MM.1S (cell line): ENCODE measurements around the gene APBB2.

Source experiments
- DNase-seq: peaks from one replicate; pipeline ENCODE4 v3.0.0-alpha.2; 2015
- H2AFZ ChIP-seq: fragments of 300-600 bp; sonication (generic); 2 replicates; pipeline ENCODE4 v1.6.0; 2016; ENCODE audit warnings: antibody characterized with exemption, low read length
- H3F3A ChIP-seq: fragments of 300-600 bp; sonication (generic); 2 replicates; pipeline ENCODE4 v1.6.1; 2016; ENCODE audit warnings: mild to moderate bottlenecking, antibody characterized with exemption, low read length, moderate library complexity, mixed read lengths; ENCODE audit not compliant: insufficient read depth
- H3K27ac ChIP-seq: fragments of 300-600 bp; sonication (generic); 2 replicates; pipeline ENCODE4 v1.5.1; 2016; ENCODE audit warnings: mild to moderate bottlenecking, low read length
- H3K27me3 ChIP-seq: fragments of 300-600 bp; sonication (generic); replicated peaks from 2 replicates; pipeline ENCODE4 v1.6.0; 2016; ENCODE audit warnings: low read length; ENCODE audit not compliant: insufficient read depth
- H3K36me3 ChIP-seq: fragments of 300-600 bp; sonication (generic); replicated peaks from 2 replicates; pipeline ENCODE4 v1.6.1; 2016; ENCODE audit warnings: mild to moderate bottlenecking, low read length, mixed read lengths; ENCODE audit not compliant: insufficient read depth
- H3K4me1 ChIP-seq: fragments of 300-600 bp; sonication (generic); 2 replicates; pipeline ENCODE4 v1.6.1; 2016; ENCODE audit warnings: low read length, mixed read lengths
- H3K4me2 ChIP-seq: fragments of 300-600 bp; sonication (generic); 2 replicates; pipeline ENCODE4 v1.6.0; 2016; ENCODE audit warnings: low read depth, low read length
- H3K4me3 ChIP-seq: fragments of 300-600 bp; sonication (generic); 2 replicates; pipeline ENCODE4 v1.5.1; 2016; ENCODE audit warnings: low read length, mixed read lengths
- H3K79me2 ChIP-seq: fragments of 300-600 bp; sonication (generic); 2 replicates; pipeline ENCODE4 v1.6.1; 2016; ENCODE audit warnings: mixed run types, low read length, mixed read lengths
- H3K9ac ChIP-seq: fragments of 300-600 bp; sonication (generic); 2 replicates; pipeline ENCODE4 v1.6.1; 2016; ENCODE audit warnings: low read length, mixed read lengths
- H3K9me2 ChIP-seq: fragments of 300-600 bp; sonication (generic); replicated peaks from 2 replicates; pipeline ENCODE4 v1.6.1; 2016; ENCODE audit warnings: mild to moderate bottlenecking, low read length, mixed read lengths; ENCODE audit not compliant: insufficient read depth
- H3K9me3 ChIP-seq: fragments of 300-600 bp; sonication (generic); replicated peaks from 2 replicates; pipeline ENCODE4 v1.6.1; 2016; ENCODE audit warnings: mild to moderate bottlenecking, low read length, mixed read lengths; ENCODE audit not compliant: insufficient read depth
- H4K20me1 ChIP-seq: fragments of 300-600 bp; sonication (generic); 2 replicates; pipeline ENCODE4 v1.6.1; 2016; ENCODE audit warnings: mild to moderate bottlenecking, low read length, moderate library complexity, mixed read lengths; ENCODE audit not compliant: insufficient read depth
- CTCF ChIP-seq: fragments of 300-600 bp; sonication (generic); IDR thresholded peaks from 2 replicates; pipeline ENCODE4 v1.5.1; 2016; ENCODE audit warnings: antibody characterized with exemption, low read length, mixed read lengths
- EZH2 ChIP-seq: fragments of 300-600 bp; sonication (generic); optimal IDR thresholded peaks from 2 replicates; pipeline ENCODE3; 2017; ENCODE audit warnings: low read depth, mild to moderate bottlenecking, antibody characterized with exemption, low read length, mixed read lengths
- EZH2phosphoT487 ChIP-seq: fragments of 300-600 bp; sonication (generic); IDR thresholded peaks from 2 replicates; pipeline ENCODE4 v1.6.1; 2018; ENCODE audit warnings: antibody characterized with exemption, low read length

The APBB2 gene

GRCh38 chr4:41135801-41136200 lies 78.5 kb downstream of the APBB2 start:
- H3K4me2 ChIP-seq, result no peak overlapping the region
- H4K20me1 ChIP-seq, result no peaks in the 10 kb centered on the region
- TF ChIP-seq CTCF (no peak), EZH2 (no peak), EZH2phosphoT487 (no peak)
- no peaks in the 10 kb centered on the region for H3K27me3 ChIP-seq
- no peak overlapping the region for H3K9ac ChIP-seq
- no peaks in the 10 kb centered on the region for H3K9me2 ChIP-seq
- no peak overlapping the region for H2AFZ ChIP-seq
- H3K79me2 ChIP-seq, result no peaks in the 10 kb centered on the region
- no peaks in the 10 kb centered on the region for H3K9me3 ChIP-seq
- H3F3A ChIP-seq, result no peaks in the 10 kb centered on the region
- no peak overlapping the region for H3K27ac ChIP-seq
- H3K4me3 ChIP-seq, result no peak overlapping the region
- no peaks in the 10 kb centered on the region for H3K36me3 ChIP-seq
- DNase-seq, result no peak
- H3K4me1 ChIP-seq, result no peaks in the 10 kb centered on the region

GRCh38 chr4:41134581-41134980 lies 79.8 kb downstream of the APBB2 start:
- no peak overlapping the region for H3K27ac ChIP-seq
- H3K4me2 ChIP-seq, result no peak overlapping the region
- no peak overlapping the region for H2AFZ ChIP-seq
- H3K79me2 ChIP-seq, result no peaks in the 10 kb centered on the region
- H3F3A ChIP-seq, result no peaks in the 10 kb centered on the region
- DNase-seq, result no peak
- no peak overlapping the region for H3K4me3 ChIP-seq
- H4K20me1 ChIP-seq, result no peaks in the 10 kb centered on the region
- H3K36me3 ChIP-seq, result no peaks in the 10 kb centered on the region
- TF ChIP-seq CTCF, result no peak
- no peak for TF ChIP-seq EZH2phosphoT487
- TF ChIP-seq EZH2, result no peak
- H3K9ac ChIP-seq, result no peak overlapping the region
- H3K27me3 ChIP-seq, result no peaks in the 10 kb centered on the region
- H3K4me1 ChIP-seq, result no peaks in the 10 kb centered on the region
- no peaks in the 10 kb centered on the region for H3K9me2 ChIP-seq
- H3K9me3 ChIP-seq, result no peaks in the 10 kb centered on the region

- H3K4me2 ChIP-seq, result no peak overlapping the region
These were observed 80.8 kb downstream of the APBB2 start for GRCh38 chr4:41133454-41134018.

More at GRCh38 chr4:41133454-41134018, 80.8 kb downstream of the APBB2 start:
- no peak overlapping the region for H2AFZ ChIP-seq
- H3K79me2 ChIP-seq, result no peaks in the 10 kb centered on the region
- no peaks in the 10 kb centered on the region for H3K36me3 ChIP-seq
- H3K4me3 ChIP-seq, result no peak overlapping the region
- no peak for DNase-seq
- no peak overlapping the region for H3K9ac ChIP-seq
- H3K27me3 ChIP-seq, result no peaks in the 10 kb centered on the region
- H3K9me3 ChIP-seq, result no peaks in the 10 kb centered on the region
- no peak for TF ChIP-seq CTCF
- TF ChIP-seq EZH2, result no peak
- no peak for TF ChIP-seq EZH2phosphoT487
- H3K27ac ChIP-seq, result no peak overlapping the region
- no peaks in the 10 kb centered on the region for H3K9me2 ChIP-seq
- H3K4me1 ChIP-seq, result no peaks in the 10 kb centered on the region
- H3F3A ChIP-seq, result no peaks in the 10 kb centered on the region
- no peaks in the 10 kb centered on the region for H4K20me1 ChIP-seq
